Mucosa of descending colon (tissue), 3 donors: Measurements from ENCODE around the gene P2RX6. TPM values are rescaled to one million over a fixed set of nuclear protein-coding genes. Genes with fewer than 3 reads are reported as not detected.

ENCODE experiments used
- ATAC-seq: fragments of 200-7000 bp; cut with Tn5 transposase; one replicate; pipeline ENCODE4 v1.9.1; 2020; ENCODE audit warnings: mild to moderate bottlenecking, moderate library complexity
- DNase-seq, 3 donors: peaks; one replicate each; pipeline ENCODE4 v3.0.0-alpha.2; 2020
- H3K36me3 ChIP-seq: fragments of 200-600 bp; one replicate; pipeline ENCODE4 v1.8.0; 2021; ENCODE audit warnings: low read depth, mild to moderate bottlenecking
- H3K4me1 ChIP-seq: fragments of 200-600 bp; one replicate; pipeline ENCODE4 v1.8.0; 2021; ENCODE audit warnings: low read depth, mild to moderate bottlenecking
- H3K4me3 ChIP-seq: fragments of 200-600 bp; one replicate; pipeline ENCODE4 v1.8.0; 2021; ENCODE audit warnings: mild to moderate bottlenecking
- H3K9me3 ChIP-seq: fragments of 200-600 bp; one replicate; pipeline ENCODE4 v1.8.0; 2021; ENCODE audit warnings: mild to moderate bottlenecking
- intact Hi-C, 2 donors: fragments of 100-400 bp; cut with DNase I in 1 of 2; cut with micrococcal nuclease in 1 of 2; formaldehyde crosslinking; loops; one replicate each; pipeline versions ENCODE4 v1.11.0 to v1.11.1; 2022; cut with DNase I, micrococcal nuclease
- total RNA-seq, 3 donors: library from RNA; stranded (reverse); fragmentation: NEBNext Ultra II Directional in 2 of 3; extraction: Animal tissue kit (Norgen Biotek cat#: 25700) in 2 of 3; gene quantifications; one replicate each; pipeline versions ENCODE4 v1.2.1 to v1.2.4, GENCODE V29; 2021 to 2023
- TF ChIP-seq, protein P1 (sequence below): fragments of 200-600 bp; IDR thresholded peaks from one replicate; pipeline ENCODE4 v1.8.0; 2022; ENCODE audit warnings: antibody characterized with exemption, mild to moderate bottlenecking
- donor health status: DM: no; HTN: no; CAD: no; lungs with moderate emphysema.
- donor health status: DM: no; HTN: no; CAD: no.
- donor health status: DM: no; HTN: yes; CAD: no.

P2RX6 gene
- total RNA-seq, 3 donors from 2014 or later, result 1.4 to 1.6 (median 1.4) TPM

- Histone ChIP-seq H3K36me3 (no peaks in the 10 kb centered on the region), H3K4me3 (no peak overlapping the region), H3K9me3 (no peaks in the 10 kb centered on the region), H3K4me1 (no peaks in the 10 kb centered on the region)
- TF ChIP-seq, protein P1, sequence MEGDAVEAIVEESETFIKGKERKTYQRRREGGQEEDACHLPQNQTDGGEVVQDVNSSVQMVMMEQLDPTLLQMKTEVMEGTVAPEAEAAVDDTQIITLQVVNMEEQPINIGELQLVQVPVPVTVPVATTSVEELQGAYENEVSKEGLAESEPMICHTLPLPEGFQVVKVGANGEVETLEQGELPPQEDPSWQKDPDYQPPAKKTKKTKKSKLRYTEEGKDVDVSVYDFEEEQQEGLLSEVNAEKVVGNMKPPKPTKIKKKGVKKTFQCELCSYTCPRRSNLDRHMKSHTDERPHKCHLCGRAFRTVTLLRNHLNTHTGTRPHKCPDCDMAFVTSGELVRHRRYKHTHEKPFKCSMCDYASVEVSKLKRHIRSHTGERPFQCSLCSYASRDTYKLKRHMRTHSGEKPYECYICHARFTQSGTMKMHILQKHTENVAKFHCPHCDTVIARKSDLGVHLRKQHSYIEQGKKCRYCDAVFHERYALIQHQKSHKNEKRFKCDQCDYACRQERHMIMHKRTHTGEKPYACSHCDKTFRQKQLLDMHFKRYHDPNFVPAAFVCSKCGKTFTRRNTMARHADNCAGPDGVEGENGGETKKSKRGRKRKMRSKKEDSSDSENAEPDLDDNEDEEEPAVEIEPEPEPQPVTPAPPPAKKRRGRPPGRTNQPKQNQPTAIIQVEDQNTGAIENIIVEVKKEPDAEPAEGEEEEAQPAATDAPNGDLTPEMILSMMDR, result no peak
- ATAC-seq (no peak), DNase-seq (no peak)
- intact Hi-C loops, result no loop called here
These were observed 36.3 kb downstream of the P2RX6 start for GRCh38 chr22:21051145-21051830.

GRCh38 chr22:21051831-21052400 lies 37.0 kb downstream of the P2RX6 start:
- TF ChIP-seq, protein P1, result no peak
- no peak for DNase-seq
- no peak overlapping the region for H3K4me3 ChIP-seq
- no peaks in the 10 kb centered on the region for H3K9me3 ChIP-seq
- no peak for ATAC-seq
- no peaks in the 10 kb centered on the region for H3K4me1 ChIP-seq
- H3K36me3 ChIP-seq, result no peaks in the 10 kb centered on the region
- intact Hi-C loops, result no loop called here

DNA sequence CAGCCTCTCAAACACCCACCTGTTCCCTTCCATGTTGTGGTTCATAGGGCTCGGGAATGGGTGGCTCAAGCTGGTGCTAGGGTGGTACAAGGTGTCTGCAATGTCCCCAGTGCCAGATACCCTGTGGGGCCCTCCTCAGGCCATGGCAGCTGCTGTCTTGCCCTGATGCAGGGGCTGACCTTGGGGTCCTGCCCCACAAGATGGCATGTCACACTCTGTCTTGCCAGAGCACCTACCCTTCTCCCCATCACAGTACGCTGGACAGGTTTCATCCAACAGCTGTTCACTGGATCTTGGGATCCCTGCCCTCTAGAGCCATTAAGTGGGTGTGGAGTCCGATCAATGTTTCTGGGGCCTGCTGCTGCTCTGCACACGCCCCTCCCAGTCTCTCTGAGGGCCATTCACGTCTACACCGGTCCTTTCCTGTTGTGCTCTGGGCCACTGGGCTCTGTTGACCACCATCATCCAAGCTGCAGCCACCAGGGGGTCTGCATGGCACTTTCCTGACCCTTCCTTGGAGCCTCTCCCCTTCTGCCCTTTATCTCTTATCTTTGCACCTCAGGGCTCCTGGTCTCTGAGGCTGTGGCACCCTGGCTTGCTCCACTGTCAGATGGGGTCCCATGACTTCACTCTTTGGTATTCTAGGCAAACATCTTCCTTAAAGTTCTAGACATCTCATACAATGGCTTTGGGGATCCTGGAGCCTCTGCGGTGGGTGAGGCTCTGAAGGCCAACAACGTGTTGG lies 37.9 kb downstream of the P2RX6 start:
- Histone ChIP-seq H3K36me3 (no peaks in the 10 kb centered on the region), H3K4me1 (no peaks in the 10 kb centered on the region), H3K9me3 (no peaks in the 10 kb centered on the region), H3K4me3 (no peak overlapping the region)
- DNase-seq, result no peak
- peak; percentile 8 for ATAC-seq
- intact Hi-C loops, result no loop called here
- TF ChIP-seq, protein P1, result no peak

DNA sequence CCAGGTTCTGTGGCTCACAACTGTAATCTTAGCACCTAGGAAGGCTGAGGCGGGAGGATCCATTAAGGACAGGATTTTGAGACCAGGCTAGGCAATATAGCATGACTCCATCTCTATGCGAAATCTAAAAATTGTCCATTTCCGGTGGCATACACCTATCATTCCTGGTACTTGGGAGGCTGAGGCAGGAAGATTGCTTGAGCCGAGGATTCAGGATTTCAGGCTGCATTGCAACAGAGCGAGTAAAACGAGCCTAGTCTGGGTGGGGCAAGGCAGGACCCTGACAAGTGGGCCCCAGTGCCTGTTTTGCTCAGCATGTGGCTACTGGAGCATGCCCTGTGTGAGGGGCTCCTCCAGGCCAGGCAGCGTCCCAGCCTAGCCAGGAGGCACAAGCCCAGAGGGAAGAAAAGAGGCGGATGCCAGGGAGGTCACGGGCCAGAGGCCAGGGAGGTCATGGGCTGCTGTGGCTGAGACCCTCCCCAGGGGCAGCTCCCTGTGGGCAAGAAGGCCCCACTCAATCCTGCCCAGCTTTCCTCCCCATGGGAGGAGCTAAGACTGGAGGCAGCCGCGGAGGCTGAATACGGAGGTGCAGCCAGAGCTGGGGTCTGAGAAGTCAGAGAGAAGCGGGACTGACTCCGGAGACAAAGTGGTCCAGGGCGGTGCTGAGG lies 39.2 kb downstream of the P2RX6 start:
- H3K4me1 ChIP-seq, result no peaks in the 10 kb centered on the region
- no peaks in the 10 kb centered on the region for H3K9me3 ChIP-seq
- ATAC-seq, result no peak

More for the DNA sequence above, 39.2 kb downstream of the P2RX6 start:
- intact Hi-C loops, result no loop called here
- no peak for DNase-seq
- TF ChIP-seq, protein P1, result no peak
- no peaks in the 10 kb centered on the region for H3K36me3 ChIP-seq
- no peak overlapping the region for H3K4me3 ChIP-seq
